Esophagus muscularis mucosa (tissue), 4 donors: ENCODE data around the gene STAB2. TPM values are rescaled to one million over a fixed set of nuclear protein-coding genes. Genes with fewer than 3 reads are reported as not detected.

Experiments
- DNase-seq: peaks from one replicate; pipeline ENCODE4 v3.0.0-alpha.2; 2017; ENCODE audit errors: extremely low spot score
- H3K27ac ChIP-seq, 4 donors: fragments of 200-600 bp; sonication (generic); replicated peaks in 1 of 4; 1 replicate in 3 of 4; 2 replicates in 1 of 4; pipeline ENCODE4 v1.5.1; 2016 to 2019; ENCODE audit warnings: mild to moderate bottlenecking in 1 of 4
- H3K27me3 ChIP-seq, 4 donors: fragments of 200-600 bp; sonication (generic); one replicate each; pipeline versions ENCODE4 v1.5.1 to v1.6.0; 2016 to 2019
- H3K36me3 ChIP-seq, 4 donors: fragments of 200-600 bp; sonication (generic); one replicate each; pipeline ENCODE4 v1.5.1; 2016 to 2019
- H3K4me1 ChIP-seq, 4 donors: fragments of 200-600 bp; sonication (generic); one replicate each; pipeline ENCODE4 v1.5.1; 2016 to 2019
- H3K4me3 ChIP-seq, 4 donors: fragments of 200-600 bp; sonication (generic); 1 replicate in 2 of 4; 2 replicates in 2 of 4; pipeline ENCODE4 v1.5.1; 2016 to 2019; ENCODE audit warnings: mild to moderate bottlenecking in 4 of 4, moderate library complexity in 1 of 4
- H3K9me3 ChIP-seq, 4 donors: fragments of 200-600 bp; sonication (generic); 1 replicate in 3 of 4; 2 replicates in 1 of 4; pipeline ENCODE4 v1.5.1; 2016 to 2019
- EP300 ChIP-seq: sonication (generic); formaldehyde crosslinking; IDR thresholded peaks from one replicate; pipeline ENCODE4 v1.6.1; 2017; ENCODE audit warnings: antibody characterized with exemption
- POLR2A ChIP-seq: fragments of 450-650 bp; IDR thresholded peaks from one replicate; pipeline ENCODE4 v1.6.1; 2017; ENCODE audit warnings: antibody characterized with exemption, moderate library complexity, mild to moderate bottlenecking, low read depth
- POLR2AphosphoS5 ChIP-seq, 2 donors: sonication (generic); formaldehyde crosslinking; IDR thresholded peaks; one replicate each; pipeline ENCODE4 v1.6.1; 2017; ENCODE audit warnings: antibody characterized with exemption in 2 of 2
- WGBS: methylation state at CpG from one replicate; pipeline ENCODE4 v1.1.5; 2018; 5-methylcytosine and 5-hydroxymethylcytosine counted together
- intact Hi-C: fragments of 100-400 bp; cut with DNase I; formaldehyde crosslinking; loops from one replicate; pipeline ENCODE4 v1.15.1; 2023
- total RNA-seq, 4 donors: library from RNA; depleted of rRNA; stranded (reverse); fragments of >200 nt; gene quantifications; one replicate each; pipeline versions ENCODE4 v1.1.0 to v1.2.1, GENCODE V29; 2016
- TF ChIP-seq, protein P1 (sequence below), 3 experiments: fragments of 200-600 bp in 2 of 3; fragments of 450-650 bp in 1 of 3; sonication (generic) in 2 of 3; IDR thresholded peaks; one replicate each; pipeline ENCODE4 v1.5.1; 2017 to 2019; ENCODE audit warnings: antibody characterized with exemption in 3 of 3, mild to moderate bottlenecking in 2 of 3, moderate library complexity in 1 of 3

Gene STAB2
- total RNA-seq, 4 donors from 2014 or later: under 0.01 to 0.50 (median 0.29) TPM; not detected in 1

- Histone ChIP-seq H3K36me3 (no peaks in the 10 kb centered on the region), H3K9me3 (no peaks in the 10 kb centered on the region), H3K4me3 (no peak overlapping the region), H3K4me1 (no peaks in the 10 kb centered on the region), H3K27ac (no peak overlapping the region), H3K27me3 (no peaks in the 10 kb centered on the region)
- WGBS: 90% methylated on average over 1 of the region's 1 CpG
- TF ChIP-seq, protein P1, sequence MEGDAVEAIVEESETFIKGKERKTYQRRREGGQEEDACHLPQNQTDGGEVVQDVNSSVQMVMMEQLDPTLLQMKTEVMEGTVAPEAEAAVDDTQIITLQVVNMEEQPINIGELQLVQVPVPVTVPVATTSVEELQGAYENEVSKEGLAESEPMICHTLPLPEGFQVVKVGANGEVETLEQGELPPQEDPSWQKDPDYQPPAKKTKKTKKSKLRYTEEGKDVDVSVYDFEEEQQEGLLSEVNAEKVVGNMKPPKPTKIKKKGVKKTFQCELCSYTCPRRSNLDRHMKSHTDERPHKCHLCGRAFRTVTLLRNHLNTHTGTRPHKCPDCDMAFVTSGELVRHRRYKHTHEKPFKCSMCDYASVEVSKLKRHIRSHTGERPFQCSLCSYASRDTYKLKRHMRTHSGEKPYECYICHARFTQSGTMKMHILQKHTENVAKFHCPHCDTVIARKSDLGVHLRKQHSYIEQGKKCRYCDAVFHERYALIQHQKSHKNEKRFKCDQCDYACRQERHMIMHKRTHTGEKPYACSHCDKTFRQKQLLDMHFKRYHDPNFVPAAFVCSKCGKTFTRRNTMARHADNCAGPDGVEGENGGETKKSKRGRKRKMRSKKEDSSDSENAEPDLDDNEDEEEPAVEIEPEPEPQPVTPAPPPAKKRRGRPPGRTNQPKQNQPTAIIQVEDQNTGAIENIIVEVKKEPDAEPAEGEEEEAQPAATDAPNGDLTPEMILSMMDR (IDR thresholded peaks at IDR 0.05): no peak
- TF ChIP-seq POLR2A (no peak), POLR2AphosphoS5 (IDR thresholded peaks at IDR 0.05) (no peak), EP300 (no peak)
- no peak for DNase-seq
- intact Hi-C loops: no loop called here
Observed at GRCh38 chr12:103671367-103671766, 84.3 kb downstream of the STAB2 start.

- WGBS: 84% methylated on average over 10 of the region's 10 CpGs
- Histone ChIP-seq H3K36me3 (no peaks in the 10 kb centered on the region), H3K9me3 (no peaks in the 10 kb centered on the region), H3K27ac (no peak overlapping the region), H3K27me3 (no peaks in the 10 kb centered on the region), H3K4me1 (peaks cover 0 to 8% (median 5%) of the 10 kb centered on the region in 4 donors), H3K4me3 (no peak overlapping the region)
- intact Hi-C loops: no loop called here
- DNase-seq: no peak
- TF ChIP-seq, protein P1 (IDR thresholded peaks at IDR 0.05): no peak
- TF ChIP-seq POLR2AphosphoS5 (IDR thresholded peaks at IDR 0.05): no peak
- TF ChIP-seq POLR2A: no peak
- no peak for TF ChIP-seq EP300
Observed at GRCh38 chr12:103672401-103673119, 85.5 kb downstream of the STAB2 start.

DNA sequence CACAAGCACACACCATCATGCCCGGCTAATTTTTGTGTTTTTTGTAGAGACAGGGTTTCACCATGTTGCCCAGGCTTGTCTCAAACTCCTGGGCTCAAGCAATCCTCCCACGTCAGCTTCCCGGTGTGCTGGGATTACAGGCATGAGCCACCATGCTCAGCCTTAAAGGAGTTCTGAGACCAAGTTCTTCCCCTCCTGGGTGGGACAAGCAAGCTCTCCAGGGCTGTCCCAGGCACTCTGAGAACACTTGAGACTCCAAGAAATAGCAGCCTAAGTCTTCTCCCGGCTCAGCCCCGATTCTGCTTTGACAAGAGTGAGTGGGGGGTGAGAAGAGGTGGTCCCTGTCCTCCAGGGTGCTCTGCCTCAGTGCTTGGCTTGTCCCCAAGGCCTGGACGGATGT, 86.4 kb downstream of the STAB2 start:
- no peaks in the 10 kb centered on the region for H3K27me3 ChIP-seq
- intact Hi-C loops: no loop called here
- H3K4me1 ChIP-seq: peaks cover 0 to 8% (median 6%) of the 10 kb centered on the region in 4 donors
- no peaks in the 10 kb centered on the region for H3K36me3 ChIP-seq
- no peaks in the 10 kb centered on the region for H3K9me3 ChIP-seq
- no peak for TF ChIP-seq POLR2AphosphoS5 (IDR thresholded peaks at IDR 0.05)
- no peak for TF ChIP-seq EP300
- TF ChIP-seq, protein P1 (IDR thresholded peaks at IDR 0.05): no peak
- TF ChIP-seq POLR2A: no peak
- H3K4me3 ChIP-seq: no peak overlapping the region
- WGBS: 81% methylated on average over 3 of the region's 6 CpGs
- no peak for DNase-seq
- no peak overlapping the region for H3K27ac ChIP-seq

- 93% methylated on average over 10 of the region's 10 CpGs for WGBS
- Histone ChIP-seq H3K27me3 (no peaks in the 10 kb centered on the region), H3K4me1 (peaks cover 0 to 10% (median 7%) of the 10 kb centered on the region in 4 donors), H3K9me3 (no peaks in the 10 kb centered on the region), H3K36me3 (no peaks in the 10 kb centered on the region), H3K27ac (no peak overlapping the region), H3K4me3 (no peak overlapping the region)
- DNase-seq: no peak
- TF ChIP-seq, protein P1 (IDR thresholded peaks at IDR 0.05): no peak
- TF ChIP-seq POLR2A: no peak
- TF ChIP-seq POLR2AphosphoS5 (IDR thresholded peaks at IDR 0.05): no peak
- no peak for TF ChIP-seq EP300
- intact Hi-C loops: no loop called here
Observed at GRCh38 chr12:103673891-103674375, 86.9 kb downstream of the STAB2 start.

DNA sequence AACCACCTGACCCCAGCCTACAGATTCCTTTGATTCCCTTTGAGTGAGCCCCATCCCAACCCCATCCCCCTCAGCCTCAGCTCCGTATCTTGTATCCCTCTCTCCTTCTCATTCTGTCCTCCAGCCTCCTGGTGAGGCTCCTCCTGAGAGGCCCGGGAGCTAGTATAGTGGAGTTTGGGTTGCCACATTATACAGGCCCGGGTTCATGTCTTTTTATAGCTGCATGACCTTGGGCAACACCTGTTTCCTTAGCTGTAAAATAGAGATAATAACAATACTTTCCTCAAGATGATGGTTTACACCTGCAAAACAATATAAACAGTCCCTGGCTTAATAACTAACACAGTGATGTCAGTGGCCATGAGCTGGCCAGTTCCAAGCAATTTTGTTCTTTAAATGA, 89.8 kb downstream of the STAB2 start:
- H3K9me3 ChIP-seq: no peaks in the 10 kb centered on the region
- 71% methylated on average over 3 of the region's 3 CpGs for WGBS
- H3K4me3 ChIP-seq: no peak overlapping the region
- no peak for TF ChIP-seq POLR2A
- TF ChIP-seq EP300: no peak
- TF ChIP-seq, protein P1 (IDR thresholded peaks at IDR 0.05): no peak
- no peak for TF ChIP-seq POLR2AphosphoS5 (IDR thresholded peaks at IDR 0.05)
- DNase-seq: no peak
- H3K4me1 ChIP-seq: peaks cover 6 to 36% (median 32%) of the 10 kb centered on the region in 4 donors
- no peaks in the 10 kb centered on the region for H3K36me3 ChIP-seq
- intact Hi-C loops: no loop called here
- no peak overlapping the region for H3K27ac ChIP-seq
- no peaks in the 10 kb centered on the region for H3K27me3 ChIP-seq
